T1000 (cell line): Measurements from ENCODE around the gene LRRC37B.
"Not testable (repeated sequence)": the region's sequence is repeated elsewhere in the genome, so short reads cannot be mapped to it uniquely, and the experiment has no call there.

Experiments used
- DNase-seq: peaks from one replicate; lab custom pipeline; 2025; ENCODE audit warnings: mixed read lengths; lab: John Stamatoyannopoulos, UW

LRRC37B gene

GRCh38 chr17:32042266-32042665, 35.1 kb downstream of the LRRC37B start:
- DNase-seq = not testable (repeated sequence)

- not testable (repeated sequence) for DNase-seq
These were observed 38.4 kb downstream of the LRRC37B start for GRCh38 chr17:32045611-32046010.

DNA sequence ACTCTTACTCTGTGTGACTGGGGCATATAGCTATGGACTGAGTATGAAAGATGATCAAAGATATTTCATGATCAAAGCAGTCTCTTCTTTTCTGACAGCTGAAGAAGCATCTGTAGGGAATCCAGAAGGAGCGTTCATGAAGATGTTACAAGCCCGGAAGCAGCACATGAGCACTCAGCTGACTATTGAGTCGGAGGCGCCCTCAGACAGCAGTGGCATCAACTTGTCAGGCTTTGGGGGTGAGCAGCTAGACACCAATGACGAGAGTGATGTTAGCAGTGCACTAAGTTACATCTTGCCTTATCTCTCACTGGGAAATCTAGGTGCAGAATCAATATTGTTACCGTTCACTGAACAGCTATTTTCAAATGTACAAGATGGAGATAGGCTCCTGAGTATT, 40.5 kb downstream of the LRRC37B start:
- DNase-seq = not testable (repeated sequence)

DNA sequence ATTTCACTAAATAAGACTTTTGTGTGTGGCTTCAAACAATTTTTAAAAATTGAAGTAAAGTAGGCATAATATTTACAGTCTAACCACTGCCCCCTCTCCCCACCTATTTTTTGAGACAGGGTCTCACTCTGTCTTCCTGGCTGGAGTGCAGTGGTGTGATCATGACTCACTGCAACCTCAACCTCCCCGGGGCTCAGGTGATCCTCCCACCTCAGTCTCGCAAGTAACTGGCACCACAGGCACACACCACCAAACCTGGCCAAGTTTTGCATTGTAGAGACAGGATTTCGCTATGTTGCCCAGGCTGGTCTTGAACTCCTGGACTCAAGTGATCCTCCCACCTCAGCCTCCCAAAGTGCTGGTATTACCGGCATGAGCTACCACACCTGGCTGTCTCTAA, 47.8 kb downstream of the LRRC37B start:
- not testable (repeated sequence) for DNase-seq

GRCh38 chr17:32055425-32055824, 48.2 kb downstream of the LRRC37B start:
- not testable (repeated sequence) for DNase-seq

GRCh38 chr17:32056500-32056899, 49.3 kb downstream of the LRRC37B start:
- not testable (repeated sequence) for DNase-seq

DNA sequence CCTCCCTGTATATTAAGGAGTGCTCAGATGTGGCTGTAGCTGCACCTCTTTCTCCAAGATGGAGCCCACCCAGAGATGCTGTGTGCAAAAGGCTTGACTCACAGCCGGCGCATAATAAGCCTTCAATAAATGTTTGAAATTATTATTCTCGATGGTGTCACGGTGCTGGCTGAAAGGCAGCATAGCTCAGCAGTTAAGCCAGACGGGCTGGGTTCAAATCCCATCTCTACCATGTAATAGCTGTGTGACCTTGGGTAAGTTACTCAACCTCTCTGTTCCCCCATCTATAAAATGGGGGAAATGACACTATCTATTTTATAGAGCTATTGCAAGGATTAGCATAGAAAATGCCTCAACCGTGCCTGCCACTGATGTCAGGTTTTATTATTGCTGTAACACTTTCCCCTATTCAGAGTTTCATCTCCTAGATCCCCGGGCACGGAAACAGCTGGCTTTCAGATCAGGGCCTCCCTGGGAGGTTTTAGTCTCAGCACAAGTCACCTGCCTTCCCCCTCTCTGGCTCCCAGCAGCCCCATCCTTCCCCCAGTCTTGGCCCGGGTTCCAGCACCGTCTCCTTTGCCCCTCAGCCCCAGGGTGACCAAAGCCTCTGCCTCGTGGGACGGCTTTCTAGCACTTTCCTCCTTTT, 50.4 kb downstream of the LRRC37B start:
- not testable (repeated sequence) for DNase-seq

GRCh38 chr17:32060695-32061094, 53.5 kb downstream of the LRRC37B start:
- DNase-seq = not testable (repeated sequence)

DNA sequence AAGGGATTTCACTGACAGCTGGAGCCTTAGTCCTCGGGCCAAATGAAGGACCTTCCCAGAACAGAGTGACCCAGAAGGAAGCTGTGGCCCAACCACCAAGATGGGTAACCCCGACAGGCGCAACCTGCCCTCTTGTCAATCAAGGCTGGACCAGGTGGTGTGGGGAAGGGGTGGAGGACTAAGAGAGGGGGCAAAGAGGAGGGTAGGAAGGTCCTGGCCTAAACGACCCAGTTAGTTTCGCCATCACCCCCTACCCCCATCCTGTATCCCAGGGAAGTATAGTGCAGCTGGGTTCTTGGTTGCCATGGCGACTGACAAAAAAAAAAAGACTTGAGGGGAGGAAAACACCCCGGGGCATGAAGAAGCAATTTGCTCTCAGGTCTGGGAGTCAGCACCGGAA, 54.7 kb downstream of the LRRC37B start:
- DNase-seq = not testable (repeated sequence)

DNA sequence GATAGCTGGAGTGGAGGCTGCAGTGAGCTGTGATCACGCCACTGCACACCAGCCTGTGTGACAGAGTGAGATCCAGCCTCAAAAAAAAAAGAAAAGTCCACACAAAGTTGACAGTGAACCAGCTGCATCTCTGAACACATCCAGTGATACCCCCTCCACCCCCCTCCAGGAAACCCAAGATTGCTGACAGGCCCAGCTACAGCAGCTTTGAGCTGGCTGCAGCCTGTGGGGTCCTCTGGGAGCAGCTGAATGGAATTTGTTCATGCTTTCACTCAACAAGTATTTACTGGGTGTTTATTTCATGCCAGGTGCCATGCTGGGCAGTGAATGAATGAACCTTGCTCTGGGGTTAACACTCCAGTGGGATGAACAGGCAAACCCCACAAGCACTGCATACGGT, 56.9 kb downstream of the LRRC37B start:
- not testable (repeated sequence) for DNase-seq

DNA sequence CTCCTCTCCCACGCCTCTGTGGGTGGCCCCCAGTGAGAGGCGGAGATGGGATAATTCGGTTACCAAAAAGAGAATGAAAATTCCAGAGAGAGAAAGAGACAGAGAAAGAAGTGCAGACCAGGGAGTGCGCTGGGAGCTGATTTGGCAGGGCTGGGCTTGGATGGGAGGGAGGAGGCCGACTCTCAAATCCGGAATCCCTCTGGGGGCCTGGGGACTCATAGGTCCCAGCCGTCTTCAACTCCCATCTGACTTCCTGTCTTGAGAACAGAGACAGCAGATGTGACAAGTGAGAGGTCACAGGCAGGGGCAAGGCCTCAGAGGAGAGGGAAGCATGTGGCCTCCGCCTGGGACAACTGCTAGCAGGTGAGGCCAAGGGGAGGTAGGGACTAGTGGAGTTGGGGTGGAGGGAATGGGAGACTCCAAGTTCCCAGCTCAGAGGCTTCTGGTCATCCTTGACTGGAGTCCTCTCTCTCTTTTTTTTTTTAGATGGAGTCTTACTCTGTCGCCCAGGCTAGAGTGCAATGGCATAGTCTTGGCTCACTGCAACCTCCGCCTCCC, 59.0 kb downstream of the LRRC37B start:
- not testable (repeated sequence) for DNase-seq

- DNase-seq = not testable (repeated sequence)
These were observed 59.9 kb downstream of the LRRC37B start for GRCh38 chr17:32066863-32067642.

DNA sequence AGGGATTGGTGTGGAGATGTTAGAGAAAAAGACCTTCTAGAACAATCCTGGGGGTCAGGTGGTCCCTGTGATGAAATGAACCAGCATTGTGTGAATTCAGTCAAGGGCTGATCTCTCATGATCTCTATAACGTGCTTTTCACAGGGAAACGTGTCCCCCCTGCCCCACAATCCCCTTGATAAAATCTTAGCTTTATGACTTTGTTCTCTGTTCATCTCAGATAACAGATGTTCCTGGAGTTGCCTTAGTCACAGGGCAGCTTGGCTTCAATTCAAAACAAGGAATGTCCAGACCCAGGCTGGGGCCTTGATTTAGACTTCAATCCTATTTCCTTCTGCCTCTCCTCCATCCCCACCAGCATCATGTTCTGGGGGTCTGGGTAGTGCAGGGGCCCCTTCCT, 61.9 kb downstream of the LRRC37B start:
- not testable (repeated sequence) for DNase-seq

DNA sequence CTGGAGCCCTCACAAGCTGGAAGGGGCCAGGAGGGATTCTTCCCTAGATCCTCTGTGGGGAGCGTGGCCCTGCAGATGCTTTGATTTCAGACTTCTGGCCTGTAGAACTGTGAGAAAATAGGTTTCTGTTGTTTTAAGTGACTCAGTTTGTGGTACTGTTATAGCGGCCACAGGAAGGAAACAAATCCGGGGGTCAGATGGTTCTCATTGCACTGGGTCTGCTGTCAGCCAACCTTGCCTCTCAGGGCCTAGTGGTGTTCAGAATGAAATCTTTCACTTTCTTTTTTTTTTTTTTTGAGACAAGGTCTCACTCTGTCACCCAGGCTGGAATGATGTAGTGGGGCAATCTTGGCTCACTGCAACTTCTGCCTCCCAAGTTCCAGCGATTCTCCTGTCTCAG, 64.8 kb downstream of the LRRC37B start:
- not testable (repeated sequence) for DNase-seq

DNA sequence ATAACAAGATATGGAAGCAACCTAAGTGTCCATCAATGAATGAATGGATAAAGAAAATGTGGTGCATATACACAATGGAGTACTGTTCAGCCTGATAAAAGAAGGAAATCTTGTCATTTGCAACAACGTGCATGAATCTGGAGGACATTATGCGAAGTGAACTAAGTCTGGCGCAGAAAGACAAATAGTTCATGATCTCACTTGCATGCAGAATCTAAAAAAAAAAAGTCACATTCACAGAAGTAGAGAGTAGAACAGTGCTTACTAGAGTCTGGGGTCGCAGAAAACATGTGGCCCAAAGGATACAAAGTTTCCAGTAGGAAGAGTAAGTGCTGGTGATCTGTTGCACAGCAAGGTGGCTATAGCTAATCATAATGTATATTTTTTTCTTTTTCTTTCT, 65.9 kb downstream of the LRRC37B start:
- DNase-seq = not testable (repeated sequence)

- DNase-seq = not testable (repeated sequence)
These were observed 72.6 kb downstream of the LRRC37B start for GRCh38 chr17:32079753-32080152.

DNA sequence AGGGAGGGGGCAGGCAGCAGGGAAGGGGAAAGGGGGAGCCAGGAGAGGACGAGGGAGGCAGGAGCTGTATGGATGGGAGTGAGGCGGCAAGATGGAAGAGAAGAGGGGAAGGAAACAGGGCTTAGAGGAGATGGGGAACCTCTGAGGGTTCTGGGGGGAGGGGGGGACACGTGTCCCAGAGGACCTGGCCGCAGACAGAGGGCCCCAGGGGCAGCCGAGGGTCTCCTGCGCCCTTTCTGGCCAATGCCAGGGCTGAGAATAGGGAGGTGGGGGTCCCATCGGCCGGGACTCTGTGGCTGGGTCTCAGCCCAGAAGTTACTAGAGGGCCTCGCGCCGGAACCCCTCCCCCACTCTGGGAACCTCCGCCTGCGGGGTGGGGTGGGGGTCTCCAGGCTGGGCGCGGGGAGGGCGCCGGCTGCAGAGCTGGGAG, 76.4 kb downstream of the LRRC37B start:
- DNase-seq = not testable (repeated sequence)

DNA sequence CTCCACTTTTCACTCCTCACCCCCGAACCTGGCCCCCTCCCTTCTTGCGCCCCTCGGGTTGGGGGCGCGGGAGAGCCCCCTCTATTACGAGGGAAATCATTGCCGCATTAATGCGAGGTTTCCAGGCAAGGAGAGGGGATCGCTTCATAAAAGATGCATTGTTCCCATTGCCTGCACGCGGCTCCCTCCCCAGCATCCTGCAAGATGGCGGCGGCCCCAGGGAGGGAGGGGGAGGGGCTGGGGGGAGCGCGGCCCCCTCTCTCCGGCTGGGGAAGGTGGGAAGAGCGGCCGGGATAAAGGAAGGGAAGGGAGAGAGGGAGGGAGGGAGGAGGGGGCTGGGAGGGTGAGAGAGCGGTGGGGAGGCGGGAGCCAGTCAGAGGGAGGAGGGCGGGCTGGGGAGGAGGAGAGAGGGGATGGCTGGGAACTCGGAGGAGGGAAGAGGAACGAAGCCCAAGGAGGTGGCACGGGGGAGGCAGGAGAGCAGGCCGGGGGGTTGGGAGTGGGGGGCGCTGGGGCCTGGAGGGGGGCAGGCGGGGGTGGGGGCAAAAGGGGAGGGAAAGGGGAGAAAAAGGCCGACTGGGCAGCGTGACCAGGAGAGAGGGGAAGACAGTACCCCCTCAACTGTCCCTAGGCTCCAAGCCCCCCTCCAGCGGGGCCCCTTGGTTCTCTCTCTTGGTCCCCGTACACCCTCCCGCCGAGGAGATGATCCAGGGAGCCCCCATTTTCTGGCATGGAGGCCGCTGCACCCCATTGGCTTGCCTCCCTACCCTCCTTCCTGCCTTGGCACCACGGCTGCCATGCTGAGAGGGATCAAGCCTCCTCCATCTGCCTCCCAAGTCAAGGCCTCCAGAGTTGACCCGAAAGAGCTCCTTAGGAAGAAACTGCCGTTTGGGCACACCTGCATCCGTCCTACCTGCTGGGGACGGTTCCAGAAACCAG, 77.1 kb downstream of the LRRC37B start:
- not testable (repeated sequence) for DNase-seq

DNA sequence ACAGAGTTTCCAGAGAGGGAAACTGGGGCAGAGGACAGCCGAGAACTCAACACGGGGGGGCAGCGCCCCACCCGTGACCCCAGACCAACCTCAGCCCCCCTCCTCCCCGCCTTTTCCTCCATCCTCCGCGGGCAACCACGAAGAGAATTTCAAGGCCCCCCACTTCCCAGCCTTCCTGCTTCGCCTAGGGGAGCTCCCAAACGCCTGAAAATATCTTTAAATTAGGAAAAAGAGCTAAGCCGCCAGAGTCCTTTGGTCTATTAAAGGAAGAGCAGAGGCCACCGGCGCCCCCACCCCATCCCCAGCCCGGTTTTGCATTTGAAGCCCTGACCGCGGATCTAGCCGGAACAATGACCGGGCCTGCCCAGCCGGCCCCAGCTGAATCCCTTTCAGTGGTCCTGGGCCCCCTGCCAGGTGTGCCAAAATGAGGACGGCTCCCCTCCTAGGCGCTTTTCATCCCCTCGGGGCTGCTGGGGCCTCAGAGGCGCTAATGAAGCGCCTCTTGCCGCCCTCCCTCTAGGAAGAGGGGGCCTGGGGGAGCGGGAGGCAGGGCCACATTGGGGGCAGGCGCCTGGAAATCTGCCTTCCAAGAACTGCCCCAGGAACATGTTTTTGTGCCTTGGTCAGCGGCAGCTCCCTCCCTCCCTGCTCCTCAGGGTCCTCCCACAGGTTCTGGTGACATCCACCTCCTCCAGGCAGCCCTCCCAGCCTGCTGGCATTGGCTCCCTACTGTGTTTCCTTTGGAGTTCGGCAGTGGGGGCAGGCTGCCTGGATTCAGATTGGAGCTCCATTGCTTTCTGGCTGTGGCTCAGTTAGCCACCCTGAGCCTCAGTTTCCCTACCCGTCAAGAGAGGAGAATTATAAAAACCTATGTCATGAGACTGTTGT, 78.0 kb downstream of the LRRC37B start:
- not testable (repeated sequence) for DNase-seq

GRCh38 chr17:32086833-32087232, 79.7 kb downstream of the LRRC37B start:
- DNase-seq = not testable (repeated sequence)

DNA sequence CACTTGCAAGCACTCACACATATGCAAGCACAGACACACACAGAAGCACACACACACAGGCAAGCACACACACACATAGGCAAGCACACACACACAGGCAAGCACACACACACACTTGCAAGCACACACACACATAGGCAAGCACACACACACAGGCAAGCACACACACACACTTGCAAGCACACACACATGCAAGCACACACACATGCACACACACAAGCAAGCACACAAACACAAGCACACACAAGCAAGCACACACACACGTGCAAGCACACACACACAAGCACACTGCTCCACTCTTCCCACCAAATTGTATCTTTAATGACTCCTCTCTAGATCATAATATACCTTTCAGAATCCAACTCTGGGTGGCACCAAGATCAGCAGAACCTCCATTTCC, 84.9 kb downstream of the LRRC37B start:
- not testable (repeated sequence) for DNase-seq
